ENCODE data around the gene POC1B.
A peak's percentile ranks its signal among the peaks of the same experiment; 100 is the strongest.

POC1B gene

DNA sequence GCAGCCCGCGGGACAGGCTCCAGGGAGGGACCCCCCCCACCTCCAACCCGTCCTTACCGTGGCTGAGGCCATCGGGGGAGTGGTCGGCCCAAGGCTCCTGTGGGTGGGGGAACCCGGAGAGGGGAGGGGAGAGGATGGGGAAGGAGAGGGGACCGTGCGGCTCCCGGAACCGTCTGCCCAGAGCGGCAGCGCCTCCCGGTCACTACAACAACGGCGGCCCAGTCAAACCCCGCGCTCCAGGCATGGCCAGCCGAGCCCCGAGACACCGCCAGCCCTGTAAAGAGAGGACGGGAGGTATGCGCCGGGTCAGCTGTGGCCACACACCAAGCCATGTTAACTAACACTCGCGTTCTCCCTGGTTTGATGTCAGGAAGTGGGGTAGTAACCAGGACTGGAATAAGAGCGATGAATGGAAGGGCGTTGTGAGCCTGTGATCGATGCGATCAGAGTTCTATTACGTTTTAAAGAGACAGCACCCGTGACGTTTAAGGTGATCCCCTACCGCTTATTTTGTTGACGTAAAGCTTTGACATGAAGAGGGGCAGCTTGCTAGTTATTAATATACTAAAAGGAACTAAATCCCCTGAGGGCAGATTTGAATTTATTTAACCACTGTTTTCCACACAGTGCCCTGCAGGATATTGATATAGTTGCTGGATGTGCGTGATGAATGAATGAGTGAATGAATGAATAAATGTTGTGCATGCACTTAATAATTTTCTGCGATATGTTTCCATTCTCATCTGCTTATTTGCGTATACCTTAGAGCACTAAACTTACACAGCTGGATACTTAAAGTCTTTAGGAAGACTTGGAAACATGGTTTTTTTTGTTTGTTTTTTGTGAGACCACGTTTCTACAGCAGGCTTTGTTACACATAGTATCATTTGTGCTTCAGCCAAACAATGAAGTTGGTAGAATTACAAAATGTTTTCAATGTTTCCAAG lies at the start of gene POC1B:
Gene POC1B (minus strand): TSS at position 224 of the 947 bp plus-strand sequence. CDS start 152 bp downstream, at position 72.
- peak; percentile 28 to 35 for DNase-seq (ENCODE audit: low read depth in 2 of 2, low spot score in 1 of 2)

DNA sequence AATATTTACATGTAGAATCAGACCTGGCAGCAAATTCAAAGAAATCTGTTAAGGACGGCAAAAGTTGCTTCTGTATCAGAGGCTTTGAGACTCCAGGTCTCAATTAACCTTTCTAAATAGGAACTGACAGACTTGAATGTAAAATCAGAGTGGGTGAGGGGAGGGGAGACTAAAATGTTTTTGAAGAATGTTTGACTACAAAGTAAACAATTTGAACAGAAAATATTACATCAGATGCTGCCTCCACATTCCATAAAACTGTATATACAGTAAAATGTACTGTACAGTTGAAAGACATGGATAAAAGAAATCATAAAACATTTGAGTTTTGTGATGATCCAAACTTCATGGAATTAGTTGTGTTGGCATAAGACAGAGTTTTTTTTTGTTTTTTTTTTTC lies 49.5 kb upstream of the POC1B start:
- DNase-seq (ENCODE audit: low read depth in 2 of 2, low spot score in 1 of 2): no peak

DNA sequence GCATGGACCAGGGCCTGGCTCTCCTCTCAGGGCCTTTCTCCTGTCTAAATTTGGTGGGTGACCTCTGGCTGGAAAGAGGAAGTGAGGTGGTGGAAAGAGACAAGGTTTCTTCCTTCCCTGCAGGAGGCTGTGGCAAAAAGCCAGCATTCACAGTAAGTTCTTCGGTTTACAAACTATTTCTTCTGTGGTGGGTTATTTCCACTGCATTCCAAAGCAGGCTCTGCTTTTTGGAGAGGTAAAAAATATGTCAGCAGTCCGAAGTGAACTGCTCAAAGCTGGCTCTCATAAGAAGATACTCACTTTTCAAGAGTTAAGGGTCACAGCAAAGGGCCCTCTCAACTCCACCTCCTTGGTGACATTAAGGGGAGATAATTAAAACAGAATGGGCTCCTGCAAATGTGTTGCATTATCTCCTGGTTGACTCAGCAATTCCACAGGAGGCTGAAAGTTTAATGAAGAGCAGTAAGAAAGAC lies 48.9 kb upstream of the POC1B start:
- no peak for DNase-seq (ENCODE audit: low read depth in 2 of 2, low spot score in 1 of 2)

DNA sequence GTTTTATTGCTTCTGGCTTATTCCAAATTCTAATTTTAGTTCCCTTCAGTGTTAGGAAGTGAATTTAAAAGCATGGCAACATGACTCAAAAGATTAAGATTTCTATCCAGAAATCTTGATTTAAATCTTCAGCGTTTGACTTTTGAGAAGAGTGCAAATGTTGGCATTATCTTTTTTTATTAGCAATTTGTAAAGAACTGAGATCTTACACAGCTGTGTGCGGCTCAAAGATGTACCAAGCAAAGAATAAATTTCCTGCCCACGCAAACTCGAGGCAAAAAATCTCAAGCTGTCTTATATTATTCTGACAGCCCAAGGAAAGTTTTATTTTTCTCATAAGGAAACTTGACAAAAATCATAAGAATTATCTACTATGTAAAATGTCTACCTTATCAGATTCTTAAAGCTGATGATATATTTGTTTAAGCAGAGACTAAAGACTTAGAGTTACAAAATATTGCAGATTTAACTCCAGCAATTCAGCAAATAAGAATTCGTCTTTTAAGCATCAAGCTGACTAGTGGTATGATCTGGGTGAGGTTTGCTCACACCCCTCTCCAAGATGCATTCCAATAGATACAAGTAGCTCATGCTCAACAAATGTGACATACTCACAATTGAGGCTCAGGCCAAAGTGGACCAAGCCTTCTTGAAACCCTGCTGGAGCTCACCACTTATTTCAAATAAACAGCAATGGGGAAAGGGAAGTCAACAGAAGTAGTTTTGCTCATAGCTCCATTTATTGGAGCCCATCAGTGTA lies 47.4 kb upstream of the POC1B start:
- DNase-seq (ENCODE audit: low read depth in 2 of 2, low spot score in 1 of 2): no peak

DNA sequence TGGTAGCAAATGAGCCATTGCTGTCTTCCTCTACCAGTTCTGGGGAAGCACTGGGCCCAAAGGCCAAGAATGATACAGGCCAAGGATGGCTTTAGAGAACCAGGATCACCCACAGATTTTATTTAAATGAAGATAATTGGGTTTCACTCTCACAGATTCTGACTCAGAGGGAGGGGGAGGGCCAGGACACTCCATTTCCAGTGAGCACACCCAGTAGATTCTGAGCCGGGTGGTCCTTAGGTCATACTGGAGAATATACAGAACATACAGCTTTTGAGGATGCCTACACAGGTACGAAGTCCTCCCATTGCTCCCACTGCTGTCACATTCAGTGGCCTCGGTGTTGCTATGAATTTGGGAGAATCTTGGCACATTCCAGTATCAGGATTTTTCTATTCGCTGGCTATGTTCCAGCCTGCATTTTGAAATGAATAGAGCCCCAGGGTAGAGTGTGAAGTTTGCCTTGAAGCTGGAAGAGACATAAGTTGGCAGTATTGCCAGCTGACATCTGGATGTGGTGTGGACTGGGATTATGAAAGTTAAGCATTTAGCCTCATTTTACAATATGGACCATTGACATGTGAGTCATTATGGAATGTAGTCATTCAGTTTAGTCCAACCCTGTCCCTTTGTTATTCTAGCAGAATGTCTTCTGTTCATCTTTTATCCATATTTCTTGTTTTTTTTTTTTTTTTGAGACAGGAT lies 45.8 kb upstream of the POC1B start:
- DNase-seq (ENCODE audit: low read depth in 2 of 2, low spot score in 1 of 2): no peak

DNA sequence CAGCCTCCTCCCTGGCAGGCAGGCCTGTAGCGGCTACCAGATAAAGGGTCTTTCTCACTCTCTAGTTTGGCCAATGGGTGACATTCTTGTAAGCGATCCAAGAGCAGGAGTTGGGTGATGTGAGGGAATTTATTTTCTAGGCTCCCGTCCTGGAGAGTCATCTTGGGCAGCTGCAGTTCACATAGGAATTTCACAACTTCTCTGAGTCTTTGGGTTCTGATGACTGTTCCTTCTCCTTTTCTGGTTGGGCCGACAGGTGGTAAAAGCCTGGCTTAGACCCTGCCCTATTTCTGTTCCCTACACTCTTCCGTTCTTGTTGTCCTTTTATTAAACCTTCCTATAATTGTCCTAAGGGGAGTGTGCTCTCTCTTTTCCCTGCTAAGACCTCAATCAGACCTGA lies 42.6 kb upstream of the POC1B start:
- no peak for DNase-seq (ENCODE audit: low read depth in 2 of 2, low spot score in 1 of 2)

DNA sequence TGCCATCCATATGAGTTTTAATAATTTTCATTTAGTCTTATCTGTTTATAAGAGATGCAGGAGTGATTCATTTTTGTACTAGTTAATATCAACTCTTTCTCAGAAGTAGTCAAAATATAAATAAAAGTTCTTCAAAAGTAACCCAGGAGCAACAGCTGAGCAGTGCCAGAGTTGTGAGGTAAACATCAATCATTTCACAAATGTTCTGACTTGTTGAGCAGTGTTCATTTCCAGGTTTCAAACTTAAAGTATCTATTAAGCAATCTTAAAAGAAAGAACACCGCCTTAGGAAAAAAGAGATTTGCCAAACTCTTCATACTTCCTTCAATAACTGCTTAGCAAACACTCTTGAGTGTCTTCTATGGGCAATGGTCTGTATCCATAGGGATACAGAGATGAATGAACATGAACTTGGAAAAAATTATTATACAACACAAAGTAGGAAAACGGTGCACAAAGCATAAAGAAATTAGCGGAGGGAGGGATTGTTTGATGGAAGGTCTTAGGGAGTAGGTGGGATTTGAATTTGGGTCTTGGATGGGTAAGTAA lies 41.9 kb upstream of the POC1B start:
- DNase-seq (ENCODE audit: low read depth in 2 of 2, low spot score in 1 of 2): no peak

DNA sequence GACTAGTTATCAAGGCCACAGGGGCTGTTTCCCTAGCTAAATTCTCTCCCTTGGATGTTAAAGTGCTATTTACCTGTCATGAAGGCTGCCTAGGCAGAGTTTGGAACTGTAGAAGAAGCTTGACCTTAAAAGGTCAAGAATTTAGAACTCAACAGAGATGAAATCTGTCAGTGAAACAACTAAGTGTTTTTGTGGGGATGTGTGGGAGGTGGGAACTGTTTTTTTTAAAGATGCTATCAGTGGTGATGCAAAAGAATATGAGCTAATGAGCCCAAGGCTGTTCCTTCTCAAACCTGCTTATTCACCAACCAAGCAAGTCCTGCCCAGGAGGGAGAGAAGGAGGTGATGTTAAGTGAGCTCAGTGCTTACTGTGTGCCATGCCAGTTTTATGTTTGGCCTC lies 40.8 kb upstream of the POC1B start:
- DNase-seq (ENCODE audit: low read depth in 2 of 2, low spot score in 1 of 2): no peak

DNA sequence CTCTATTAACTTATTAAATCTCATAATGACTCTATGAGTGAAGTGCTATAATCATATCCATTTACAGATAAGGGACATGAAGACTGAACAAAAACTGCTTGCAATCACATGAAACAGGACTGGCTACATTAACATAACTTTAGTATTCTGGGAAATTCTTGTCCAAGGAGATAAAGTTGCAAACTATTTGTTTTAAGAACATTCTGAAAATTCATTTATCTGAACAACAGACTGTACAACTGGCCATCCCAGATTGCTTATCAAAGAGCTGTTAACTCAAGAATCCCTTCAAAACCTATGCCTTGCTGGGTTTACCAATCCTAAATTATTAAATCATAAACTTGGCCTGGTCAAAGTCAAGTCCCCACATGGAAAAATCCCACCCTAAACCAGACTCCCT lies 39.2 kb upstream of the POC1B start:
- DNase-seq (ENCODE audit: low read depth in 2 of 2, low spot score in 1 of 2): no peak

DNA sequence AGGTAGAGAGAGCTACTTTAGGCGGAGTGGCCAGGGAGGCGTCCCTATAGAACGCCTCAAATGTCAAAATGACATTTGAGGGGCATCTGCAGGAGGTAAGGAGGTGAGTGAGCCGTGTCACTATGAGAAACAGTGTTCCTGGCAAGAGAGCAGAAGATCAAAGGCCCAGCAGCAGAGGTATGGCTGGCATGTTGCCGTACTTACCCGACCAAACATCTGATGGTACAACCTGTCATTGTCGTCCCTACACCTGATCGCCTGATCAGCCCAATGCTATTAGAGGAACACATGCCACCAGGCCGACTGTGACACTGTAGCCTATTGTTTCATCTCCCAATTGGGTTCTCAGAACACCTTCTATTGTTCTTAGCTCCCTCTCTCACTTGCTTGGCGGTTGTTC lies 33.9 kb upstream of the POC1B start:
- DNase-seq (ENCODE audit: low read depth in 2 of 2, low spot score in 1 of 2): no peak

DNA sequence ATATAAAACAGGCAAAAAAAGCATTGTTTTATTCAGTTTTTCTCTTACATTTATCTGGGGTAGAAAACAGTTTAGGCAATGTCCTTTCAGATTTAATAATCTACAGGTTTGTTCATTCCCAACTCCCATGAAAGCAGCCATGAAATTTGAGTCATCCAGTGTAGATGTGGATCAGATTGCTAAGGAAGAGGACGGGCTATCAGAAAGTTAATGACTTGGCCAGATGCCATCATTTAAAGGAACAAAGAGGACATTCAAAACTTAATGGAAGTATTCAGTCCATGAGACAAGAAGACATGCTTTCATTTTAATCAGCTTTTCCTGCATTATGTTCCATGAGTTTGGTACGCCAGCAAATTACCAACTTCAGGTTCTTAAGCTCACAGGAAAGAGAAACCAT lies 31.1 kb upstream of the POC1B start:
- DNase-seq (ENCODE audit: low read depth in 2 of 2, low spot score in 1 of 2): no peak

DNA sequence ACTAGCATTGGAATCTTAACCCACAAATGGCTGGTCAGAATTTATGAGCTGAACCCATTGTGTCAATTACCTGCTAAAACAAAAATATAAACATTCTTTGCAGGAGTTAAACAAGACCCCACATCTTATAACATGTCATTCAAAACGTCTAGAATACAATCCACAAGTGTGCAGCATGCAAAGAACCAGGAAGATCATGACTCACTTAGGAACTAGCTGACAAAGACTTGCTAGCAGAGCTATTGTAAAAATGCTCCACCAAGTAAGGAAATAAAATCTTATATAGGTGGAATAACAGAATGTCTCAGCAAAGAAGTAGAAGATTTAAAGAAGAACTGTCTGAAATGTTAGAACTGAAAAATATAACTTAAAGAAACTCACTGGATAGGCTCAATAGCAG lies 26.5 kb upstream of the POC1B start:
- no peak for DNase-seq (ENCODE audit: low read depth in 2 of 2, low spot score in 1 of 2)

DNA sequence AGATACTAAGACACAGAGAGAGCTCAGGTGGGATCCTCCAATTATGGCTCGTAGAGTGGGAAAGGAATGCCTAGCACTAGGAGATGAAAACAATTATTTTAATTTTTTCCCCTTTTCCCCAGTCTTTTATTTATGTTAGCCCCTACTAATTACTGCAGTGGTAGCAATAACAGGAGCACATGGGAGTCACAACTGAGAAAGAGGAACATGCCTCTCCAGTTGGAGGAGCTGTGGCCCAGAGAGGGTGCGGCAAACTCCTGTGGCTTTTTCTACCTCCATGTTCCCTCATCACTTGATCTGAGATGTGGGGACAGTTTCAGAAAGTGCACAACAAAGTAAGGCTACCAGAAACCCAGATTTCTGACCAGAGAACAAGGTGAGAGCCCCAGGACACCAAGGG lies 25.9 kb upstream of the POC1B start:
- DNase-seq (ENCODE audit: low read depth in 2 of 2, low spot score in 1 of 2): no peak

DNA sequence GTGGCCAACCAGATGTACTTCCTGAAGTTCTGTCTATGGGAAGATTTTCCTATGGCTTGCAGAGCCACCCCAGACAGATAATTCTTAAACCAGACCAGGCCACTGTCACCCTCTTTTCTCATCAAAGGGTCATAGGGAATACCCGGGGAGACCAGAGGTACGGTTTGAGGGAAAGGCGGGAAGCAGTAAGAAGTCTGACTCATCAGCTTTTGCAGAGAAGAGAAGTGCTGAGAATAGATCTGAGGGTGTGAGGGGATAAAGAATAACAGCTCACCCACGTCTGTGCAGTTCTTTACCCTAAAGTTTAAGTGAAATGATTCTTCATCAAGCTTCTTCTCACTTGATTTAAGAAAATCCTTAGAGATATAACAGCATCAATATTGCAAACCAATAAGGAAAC lies 21.3 kb upstream of the POC1B start:
- no peak for DNase-seq (ENCODE audit: low read depth in 2 of 2, low spot score in 1 of 2)

DNA sequence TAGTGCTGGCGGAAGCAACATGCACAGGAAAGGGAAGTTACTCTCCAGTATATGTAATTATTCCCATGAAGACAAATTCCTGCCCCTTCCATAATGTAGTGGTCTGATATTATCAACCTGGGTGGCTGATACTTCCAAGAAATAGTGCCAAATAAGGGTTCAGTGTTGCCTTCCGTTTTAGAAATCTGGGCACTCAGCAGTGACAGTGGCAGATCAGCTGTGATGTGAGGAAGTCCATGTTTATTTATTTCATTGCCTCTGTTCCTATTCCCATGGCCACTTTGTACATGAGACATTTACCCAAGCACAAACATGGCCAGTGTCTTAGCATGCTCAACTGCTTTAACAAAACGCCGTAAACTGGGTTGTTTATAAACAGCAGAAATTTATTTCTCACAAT lies 20.3 kb upstream of the POC1B start:
- no peak for DNase-seq (ENCODE audit: low read depth in 2 of 2, low spot score in 1 of 2)

DNA sequence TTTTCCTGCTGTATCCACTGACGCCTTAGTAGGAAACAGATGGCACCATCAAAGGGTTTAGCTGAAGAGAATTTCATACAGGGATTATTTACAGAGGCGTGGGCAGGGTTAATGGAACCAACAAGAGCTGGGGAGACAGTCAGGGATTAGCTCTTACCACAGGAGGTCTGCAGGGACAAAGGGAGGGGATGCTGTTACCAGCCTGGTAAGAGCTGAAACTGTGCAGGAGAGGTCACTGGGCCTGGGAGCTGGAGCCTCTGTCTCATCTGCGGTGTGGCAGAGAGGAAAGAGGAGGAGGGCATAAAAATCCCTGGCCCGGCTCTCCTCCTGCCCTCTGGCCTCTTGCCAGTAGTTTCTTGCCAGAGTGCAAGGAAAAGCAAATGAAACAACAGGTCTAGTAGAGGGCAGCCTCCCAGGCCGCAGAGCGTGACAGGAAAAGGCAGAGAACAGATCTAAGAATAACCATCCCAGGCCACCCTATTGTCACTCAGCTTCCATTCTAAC lies 18.9 kb upstream of the POC1B start:
- DNase-seq (ENCODE audit: low read depth in 2 of 2, low spot score in 1 of 2): no peak

DNA sequence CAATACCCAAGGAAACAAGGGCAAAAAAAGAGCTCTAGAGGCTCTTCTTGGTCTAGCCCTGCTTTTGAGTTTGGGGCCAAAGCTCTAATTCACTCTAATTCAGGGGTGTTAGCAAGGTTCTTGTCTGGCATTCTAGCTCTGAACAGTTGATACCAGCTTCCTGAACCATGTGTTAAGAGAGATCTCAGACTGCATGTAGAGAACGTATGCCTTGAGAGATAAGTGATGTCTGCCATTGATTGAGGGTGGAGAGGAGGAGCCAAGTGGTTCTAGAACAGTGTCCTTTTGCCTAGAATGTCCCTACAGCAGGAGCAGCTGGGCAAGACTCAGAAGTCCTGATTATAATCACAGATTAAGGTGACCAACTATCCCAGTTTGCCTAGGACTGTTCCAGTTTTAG lies 18.2 kb upstream of the POC1B start:
- no peak for DNase-seq (ENCODE audit: low read depth in 2 of 2, low spot score in 1 of 2)

DNA sequence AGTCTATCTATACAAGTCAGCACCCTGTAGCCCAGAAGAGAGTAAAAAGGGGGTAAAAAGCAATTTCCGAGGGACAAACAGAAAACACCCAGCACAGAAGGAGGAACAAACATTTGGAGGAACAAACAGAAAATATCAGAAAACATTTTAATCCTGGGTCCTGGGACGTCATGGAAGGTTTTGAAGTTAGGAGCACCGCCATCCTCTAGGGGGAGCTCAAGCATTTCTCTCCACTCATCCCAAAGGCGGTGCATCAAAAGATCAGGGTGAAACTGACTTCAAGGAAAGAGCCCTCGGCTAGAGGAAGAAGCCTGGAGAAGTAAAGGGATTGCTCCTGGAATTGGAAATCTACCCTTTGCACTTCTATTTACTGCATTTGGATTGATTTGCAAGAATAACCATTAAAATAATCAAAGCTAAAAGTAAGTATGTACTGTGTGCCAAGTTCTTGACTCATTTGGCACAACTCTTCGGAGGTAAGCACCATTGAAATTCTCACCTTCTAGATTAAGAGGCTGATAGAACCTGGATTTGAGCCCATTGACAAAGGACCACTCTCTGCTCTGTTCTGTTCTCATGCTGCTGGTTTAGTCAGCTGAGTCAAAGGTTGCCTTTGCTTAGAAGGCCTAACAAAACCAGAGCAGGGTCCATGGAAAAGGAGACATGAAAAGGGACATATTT lies 17.2 kb upstream of the POC1B start:
- peak; percentile 28 to 31 for DNase-seq (ENCODE audit: low read depth in 2 of 2, low spot score in 1 of 2)

DNA sequence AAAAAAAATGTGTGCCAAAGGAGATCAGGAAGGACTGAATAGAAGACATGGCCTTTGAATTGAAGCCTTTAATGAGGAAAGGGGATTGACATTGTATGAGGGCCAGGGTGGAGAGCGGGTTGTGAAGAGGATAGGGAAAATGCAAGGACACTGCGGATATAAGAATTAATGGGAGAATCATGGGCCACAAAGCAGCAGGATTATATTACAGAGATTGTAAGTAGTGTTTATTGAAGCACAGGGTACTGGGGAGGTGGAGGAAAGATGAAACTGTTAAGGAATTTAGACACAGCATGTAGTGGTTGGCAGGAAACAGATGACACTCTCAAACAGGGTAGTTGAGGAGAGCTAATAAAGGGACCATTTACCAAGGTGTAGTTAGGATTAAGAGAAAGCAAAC lies 16.4 kb upstream of the POC1B start:
- DNase-seq (ENCODE audit: low read depth in 2 of 2, low spot score in 1 of 2): no peak

DNA sequence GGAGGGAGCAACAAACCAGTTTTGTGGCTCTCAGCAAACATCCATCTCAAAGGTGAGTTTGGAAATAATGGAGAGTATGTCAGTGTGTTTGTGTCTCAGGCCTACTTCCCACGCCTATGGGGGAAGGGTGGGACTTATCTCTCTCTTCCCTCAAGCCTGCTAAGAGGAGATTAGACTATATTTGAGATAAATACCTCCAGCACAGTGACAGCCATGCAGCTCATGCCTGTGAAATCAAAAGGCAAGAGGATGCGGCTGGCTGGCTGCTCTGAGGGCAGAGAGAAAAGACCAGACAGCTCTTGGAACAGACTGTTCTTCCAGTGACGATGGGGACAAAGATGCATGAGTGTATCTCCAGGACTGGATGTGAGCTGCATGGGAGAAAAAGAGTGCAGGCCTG lies 14.7 kb upstream of the POC1B start:
- no peak for DNase-seq (ENCODE audit: low read depth in 2 of 2, low spot score in 1 of 2)
